Measurements from ENCODE around the gene ETV7.
"Not testable (repeated sequence)": the region's sequence is repeated elsewhere in the genome, so short reads cannot be mapped to it uniquely, and the experiment has no call there.

The ETV7 gene
- 0 to 3.3 reads per million in 2 donors for total RNA-seq

- no peak for DNase-seq
Measured at GRCh38 chr6:36387440-36388303, at the start of gene ETV7. TSS of gene ETV7 (minus strand) at chr6:36387669. CDS start at chr6:36387541, 128 bp downstream.

GRCh38 chr6:36436466-36436865 lies 49.0 kb upstream of the ETV7 start:
- DNase-seq = no peak

GRCh38 chr6:36432151-36432671 lies 44.7 kb upstream of the ETV7 start:
- no peak for DNase-seq

GRCh38 chr6:36431197-36431596 lies 43.7 kb upstream of the ETV7 start:
- DNase-seq = no peak

GRCh38 chr6:36430351-36430750 lies 42.9 kb upstream of the ETV7 start:
- DNase-seq = no peak

- no peak for DNase-seq
Measured at GRCh38 chr6:36428911-36429310, 41.4 kb upstream of the ETV7 start.

- no peak for DNase-seq
Measured at GRCh38 chr6:36426622-36427021, 39.2 kb upstream of the ETV7 start.

GRCh38 chr6:36423101-36423824 lies 35.8 kb upstream of the ETV7 start:
- DNase-seq = peak; percentile 96

- no peak for DNase-seq
Measured at GRCh38 chr6:36422714-36423100, 35.2 kb upstream of the ETV7 start.

GRCh38 chr6:36419310-36419709 lies 31.8 kb upstream of the ETV7 start:
- DNase-seq = no peak

GRCh38 chr6:36418558-36418957 lies 31.1 kb upstream of the ETV7 start:
- no peak for DNase-seq

GRCh38 chr6:36414481-36414880 lies 27.0 kb upstream of the ETV7 start:
- no peak for DNase-seq

GRCh38 chr6:36413489-36414480 lies 26.3 kb upstream of the ETV7 start:
- DNase-seq = no peak

- DNase-seq = not testable (repeated sequence)
Measured at GRCh38 chr6:36409718-36410117, 22.2 kb upstream of the ETV7 start.

GRCh38 chr6:36404164-36404563 lies 16.7 kb upstream of the ETV7 start:
- no peak for DNase-seq

GRCh38 chr6:36402481-36402880 lies 15.0 kb upstream of the ETV7 start:
- DNase-seq = no peak

GRCh38 chr6:36399970-36400369 lies 12.5 kb upstream of the ETV7 start:
- no peak for DNase-seq

GRCh38 chr6:36392621-36393020 lies 5.2 kb upstream of the ETV7 start:
- no peak for DNase-seq

- DNase-seq = no peak
Measured at GRCh38 chr6:36389353-36389752, 1.9 kb upstream of the ETV7 start.

- DNase-seq = no peak
Measured at GRCh38 chr6:36386495-36387439, 702 bp downstream of the ETV7 start.

- DNase-seq = no peak
Measured at GRCh38 chr6:36384095-36384494, 3.4 kb downstream of the ETV7 start.

All from activated gamma-delta T cell (primary cell).